Uterus (tissue), 4 donors: Measurements from ENCODE around the gene PLCG2. TPM values are rescaled to one million over a fixed set of nuclear protein-coding genes. Genes with fewer than 3 reads are reported as not detected.
"Not testable (repeated sequence)": the region's sequence is repeated elsewhere in the genome, so short reads cannot be mapped to it uniquely, and the experiment has no call there.

ENCODE experiments used
- DNase-seq, 2 donors: peaks; one replicate each; pipeline ENCODE4 v3.0.0-alpha.2; 2019 to 2020
- H3K27ac ChIP-seq, 2 donors: fragments of 200-600 bp; sonication (generic); 1 replicate in 1 of 2; 2 replicates in 1 of 2; pipeline ENCODE4 v1.5.1; 2016 to 2018
- H3K27me3 ChIP-seq, 2 donors: fragments of 200-600 bp; sonication (generic); one replicate each; pipeline ENCODE4 v1.5.1; 2018 to 2019; ENCODE audit warnings: control low read depth in 1 of 2
- H3K36me3 ChIP-seq, 2 donors: fragments of 200-600 bp; sonication (generic); one replicate each; pipeline ENCODE4 v1.5.1; 2019; ENCODE audit warnings: control low read depth in 1 of 2
- H3K4me1 ChIP-seq, 2 donors: fragments of 200-600 bp; sonication (generic); one replicate each; pipeline ENCODE4 v1.5.1; 2018 to 2019; ENCODE audit warnings: control low read depth in 1 of 2
- H3K4me3 ChIP-seq, 2 donors: fragments of 200-600 bp; sonication (generic); 1 replicate in 1 of 2; 2 replicates in 1 of 2; pipeline ENCODE4 v1.5.1; 2018 to 2019; ENCODE audit warnings: mild to moderate bottlenecking in 1 of 2
- H3K9me3 ChIP-seq, 2 donors: fragments of 200-600 bp; sonication (generic); one replicate each; pipeline ENCODE4 v1.5.1; 2019; ENCODE audit warnings: control low read depth in 1 of 2
- CTCF ChIP-seq, 4 experiments: fragments of 200-600 bp in 2 of 4; fragments of 450-650 bp in 2 of 4; sonication (generic) in 2 of 4; IDR thresholded peaks; one replicate each; pipeline ENCODE4 v1.5.1; 2016 to 2019; ENCODE audit warnings: antibody characterized with exemption in 4 of 4, mild to moderate bottlenecking in 2 of 4, moderate library complexity in 1 of 4
- POLR2A ChIP-seq, 2 donors: fragments of 450-650 bp; IDR thresholded peaks; one replicate each; pipeline ENCODE4 v1.6.1; 2016; ENCODE audit warnings: antibody characterized with exemption in 2 of 2, mild to moderate bottlenecking in 1 of 2, moderate library complexity in 1 of 2
- intact Hi-C: fragments of 100-400 bp; cut with DNase I; formaldehyde crosslinking; loops from one replicate; pipeline ENCODE4 v1.15.1; 2023; ENCODE audit warnings: low total_unique reads
- total RNA-seq, 4 donors: library from RNA; depleted of rRNA in 3 of 4; stranded (reverse); fragments of >200 nt in 3 of 4; gene quantifications; one replicate each; pipeline versions ENCODE4 v1.1.0 to v1.2.4, GENCODE V29; 2014 to 2023
- donor health status: DM: yes; HTN: yes; CAD: no.

PLCG2 gene
- total RNA-seq, 4 donors from 2014 or later = 11.2 to 39.4 (median 18.8) TPM

- intact Hi-C loops = no loop called here
- Histone ChIP-seq H3K9me3 (no peaks in the 10 kb centered on the region), H3K27me3 (no peaks in the 10 kb centered on the region), H3K4me1 (no peaks in the 10 kb centered on the region), H3K36me3 (no peaks in the 10 kb centered on the region), H3K27ac (no peak overlapping the region), H3K4me3 (no peak overlapping the region)
- no peak for TF ChIP-seq POLR2A (IDR thresholded peaks at IDR 0.05)
- TF ChIP-seq CTCF (IDR thresholded peaks at IDR 0.05) = no peak
- no peak for DNase-seq
Observed at GRCh38 chr16:81876273-81876900, 97.3 kb downstream of the PLCG2 start.

- intact Hi-C loops, H3K36me3 ChIP-seq, H3K9me3 ChIP-seq, DNase-seq, H3K27ac ChIP-seq, H3K27me3 ChIP-seq, H3K4me3 ChIP-seq, H3K4me1 ChIP-seq: not testable (repeated sequence)
Observed at GRCh38 chr16:81877490-81877889, 98.4 kb downstream of the PLCG2 start.

GRCh38 chr16:81878529-81878928 lies 99.4 kb downstream of the PLCG2 start:
- Histone ChIP-seq H3K36me3 (no peaks in the 10 kb centered on the region), H3K9me3 (no peaks in the 10 kb centered on the region), H3K4me1 (no peaks in the 10 kb centered on the region), H3K27ac (no peak overlapping the region), H3K4me3 (no peak overlapping the region), H3K27me3 (no peaks in the 10 kb centered on the region)
- TF ChIP-seq POLR2A (IDR thresholded peaks at IDR 0.05) (no peak), CTCF (IDR thresholded peaks at IDR 0.05) (no peak)
- intact Hi-C loops = no loop called here
- no peak for DNase-seq

- Histone ChIP-seq H3K9me3 (no peaks in the 10 kb centered on the region), H3K27ac (no peak overlapping the region), H3K4me3 (no peak overlapping the region), H3K36me3 (no peaks in the 10 kb centered on the region), H3K27me3 (no peaks in the 10 kb centered on the region), H3K4me1 (no peaks in the 10 kb centered on the region)
- intact Hi-C loops = no loop called here
- TF ChIP-seq CTCF (IDR thresholded peaks at IDR 0.05) (no peak), POLR2A (IDR thresholded peaks at IDR 0.05) (no peak)
- DNase-seq = no peak
Observed at GRCh38 chr16:81879625-81880024, 100.5 kb downstream of the PLCG2 start.

- no peak for DNase-seq
- TF ChIP-seq CTCF (IDR thresholded peaks at IDR 0.05) = no peak
- no peak for TF ChIP-seq POLR2A (IDR thresholded peaks at IDR 0.05)
- intact Hi-C loops = no loop called here
- H3K9me3 ChIP-seq = no peaks in the 10 kb centered on the region
- H3K27me3 ChIP-seq = no peaks in the 10 kb centered on the region
- no peak overlapping the region for H3K27ac ChIP-seq
- no peak overlapping the region for H3K4me3 ChIP-seq
- H3K36me3 ChIP-seq = no peaks in the 10 kb centered on the region
- H3K4me1 ChIP-seq = no peaks in the 10 kb centered on the region
Observed at GRCh38 chr16:81880816-81881215, 101.7 kb downstream of the PLCG2 start.

- TF ChIP-seq POLR2A (IDR thresholded peaks at IDR 0.05) (no peak), CTCF (IDR thresholded peaks at IDR 0.05) (no peak)
- H3K27me3 ChIP-seq = no peaks in the 10 kb centered on the region
- no peak overlapping the region for H3K27ac ChIP-seq
- no peaks in the 10 kb centered on the region for H3K9me3 ChIP-seq
- DNase-seq = no peak
- no peaks in the 10 kb centered on the region for H3K36me3 ChIP-seq
- H3K4me1 ChIP-seq = no peaks in the 10 kb centered on the region
- intact Hi-C loops = no loop called here
- no peak overlapping the region for H3K4me3 ChIP-seq
Observed at GRCh38 chr16:81881228-81881627, 102.1 kb downstream of the PLCG2 start.
